Endothelial cell of umbilical vein (primary cell): ENCODE measurements around the gene HBQ1.

Source experiments
- EZH2 ChIP-seq: IDR thresholded peaks from 2 replicates; pipeline ENCODE4 v1.6.1; 2012; ENCODE audit warnings: borderline replicate concordance, low read depth, mild to moderate bottlenecking, moderate library complexity, low read length, inconsistent platforms; ENCODE audit not compliant: severe bottlenecking
- FOS ChIP-seq: IDR thresholded peaks from 2 replicates; pipeline ENCODE4 v1.6.1; 2011; ENCODE audit warnings: mild to moderate bottlenecking, low read length, moderate library complexity, borderline replicate concordance; ENCODE audit not compliant: insufficient read depth
- MYC ChIP-seq: IDR thresholded peaks from one replicate; pipeline ENCODE4 v1.6.1; 2011; ENCODE audit warnings: mild to moderate bottlenecking, low read depth, low read length
- POLR2A ChIP-seq: IDR thresholded peaks from 2 replicates; pipeline ENCODE4 v1.6.1; 2012; ENCODE audit warnings: low read depth, mild to moderate bottlenecking, control low read depth, low read length
- POLR2AphosphoS5 ChIP-seq: IDR thresholded peaks from 2 replicates; pipeline ENCODE4 v1.6.1; 2012; ENCODE audit warnings: low read depth, mild to moderate bottlenecking, control low read depth, low read length, moderate library complexity; ENCODE audit not compliant: insufficient read depth
- TF ChIP-seq, protein P1 (sequence below), 2 donors: IDR thresholded peaks; 1 replicate in 1 of 2; 2 replicates in 1 of 2; pipeline ENCODE4 v1.5.1; 2011; ENCODE audit warnings: low read length in 2 of 2, mild to moderate bottlenecking in 2 of 2, moderate library complexity in 2 of 2, control low read depth in 1 of 2, inconsistent platforms in 1 of 2, low read depth in 1 of 2; ENCODE audit not compliant: insufficient read depth in 1 of 2; ENCODE audit errors: extremely low read depth in 1 of 2
- TF ChIP-seq, protein P2 (sequence below): IDR thresholded peaks from 2 replicates; pipeline ENCODE4 v1.6.1; 2011; ENCODE audit not compliant: insufficient read depth, insufficient read length

DNA sequence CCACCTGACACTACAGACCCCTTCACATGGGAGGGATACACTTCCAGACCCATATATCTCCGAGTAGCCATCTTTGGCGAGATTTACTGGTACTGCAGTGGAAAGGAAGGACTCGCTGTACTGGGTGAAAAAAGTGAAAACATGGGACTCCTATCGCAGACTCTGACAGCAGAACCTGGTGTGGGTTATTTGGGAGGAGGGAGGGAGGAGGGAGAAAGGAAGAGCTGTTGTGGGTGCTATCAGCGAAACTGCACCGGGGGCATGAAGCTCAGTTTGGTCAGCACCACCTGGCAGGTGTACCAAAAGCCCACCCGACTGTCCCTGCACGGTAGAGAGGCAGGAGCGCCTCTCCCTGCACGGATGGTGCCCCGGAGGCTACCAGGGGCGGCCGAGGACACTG lies 5.0 kb downstream of the HBQ1 start:
- TF ChIP-seq, protein P1, sequence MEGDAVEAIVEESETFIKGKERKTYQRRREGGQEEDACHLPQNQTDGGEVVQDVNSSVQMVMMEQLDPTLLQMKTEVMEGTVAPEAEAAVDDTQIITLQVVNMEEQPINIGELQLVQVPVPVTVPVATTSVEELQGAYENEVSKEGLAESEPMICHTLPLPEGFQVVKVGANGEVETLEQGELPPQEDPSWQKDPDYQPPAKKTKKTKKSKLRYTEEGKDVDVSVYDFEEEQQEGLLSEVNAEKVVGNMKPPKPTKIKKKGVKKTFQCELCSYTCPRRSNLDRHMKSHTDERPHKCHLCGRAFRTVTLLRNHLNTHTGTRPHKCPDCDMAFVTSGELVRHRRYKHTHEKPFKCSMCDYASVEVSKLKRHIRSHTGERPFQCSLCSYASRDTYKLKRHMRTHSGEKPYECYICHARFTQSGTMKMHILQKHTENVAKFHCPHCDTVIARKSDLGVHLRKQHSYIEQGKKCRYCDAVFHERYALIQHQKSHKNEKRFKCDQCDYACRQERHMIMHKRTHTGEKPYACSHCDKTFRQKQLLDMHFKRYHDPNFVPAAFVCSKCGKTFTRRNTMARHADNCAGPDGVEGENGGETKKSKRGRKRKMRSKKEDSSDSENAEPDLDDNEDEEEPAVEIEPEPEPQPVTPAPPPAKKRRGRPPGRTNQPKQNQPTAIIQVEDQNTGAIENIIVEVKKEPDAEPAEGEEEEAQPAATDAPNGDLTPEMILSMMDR (IDR thresholded peaks at IDR 0.05; ENCODE audit: extremely low read depth in 1 of 2, insufficient read depth in 1 of 2, low read depth in 1 of 2, low read length in 2 of 2) = no peak
- TF ChIP-seq EZH2 (no peak), POLR2AphosphoS5 (no peak), POLR2A (no peak), MYC (no peak), FOS (no peak)
- TF ChIP-seq, protein P2, sequence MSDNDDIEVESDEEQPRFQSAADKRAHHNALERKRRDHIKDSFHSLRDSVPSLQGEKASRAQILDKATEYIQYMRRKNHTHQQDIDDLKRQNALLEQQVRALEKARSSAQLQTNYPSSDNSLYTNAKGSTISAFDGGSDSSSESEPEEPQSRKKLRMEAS = no peak
